Lower leg skin (tissue), 3 donors: Measurements from ENCODE around the gene UNC45A.

Experiments
- POLR2A ChIP-seq, 2 donors: fragments of 450-650 bp; IDR thresholded peaks; one replicate each; pipeline ENCODE4 v1.6.1; 2016 to 2017; ENCODE audit warnings: antibody characterized with exemption in 2 of 2, mild to moderate bottlenecking in 1 of 2, moderate library complexity in 1 of 2
- TF ChIP-seq, protein P1 (sequence below), 3 donors: fragments of 450-650 bp; IDR thresholded peaks; one replicate each; pipeline ENCODE4 v1.5.1; 2016; ENCODE audit warnings: antibody characterized with exemption in 3 of 3, mild to moderate bottlenecking in 3 of 3, moderate library complexity in 2 of 3

DNA sequence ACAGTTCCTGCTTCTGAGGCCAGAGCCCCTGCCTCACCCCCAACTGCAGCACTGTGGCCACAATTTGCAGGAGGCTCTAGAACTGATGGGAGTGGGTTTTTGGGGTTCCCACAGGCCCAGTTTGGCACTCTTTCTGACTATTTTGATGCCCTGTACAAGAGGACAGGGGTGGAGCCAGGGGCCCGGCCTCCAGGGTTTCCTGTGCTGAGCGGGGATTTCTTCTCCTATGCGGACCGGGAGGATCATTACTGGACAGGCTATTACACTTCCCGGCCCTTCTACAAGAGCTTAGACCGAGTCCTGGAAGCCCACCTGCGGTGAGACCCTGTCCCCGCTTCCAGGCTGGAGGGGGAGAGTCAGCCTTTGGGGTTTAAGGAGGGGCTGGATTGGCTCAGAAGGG, 25.1 kb upstream of the UNC45A start:
- no peak for TF ChIP-seq POLR2A (IDR thresholded peaks at IDR 0.05)
- TF ChIP-seq, protein P1, sequence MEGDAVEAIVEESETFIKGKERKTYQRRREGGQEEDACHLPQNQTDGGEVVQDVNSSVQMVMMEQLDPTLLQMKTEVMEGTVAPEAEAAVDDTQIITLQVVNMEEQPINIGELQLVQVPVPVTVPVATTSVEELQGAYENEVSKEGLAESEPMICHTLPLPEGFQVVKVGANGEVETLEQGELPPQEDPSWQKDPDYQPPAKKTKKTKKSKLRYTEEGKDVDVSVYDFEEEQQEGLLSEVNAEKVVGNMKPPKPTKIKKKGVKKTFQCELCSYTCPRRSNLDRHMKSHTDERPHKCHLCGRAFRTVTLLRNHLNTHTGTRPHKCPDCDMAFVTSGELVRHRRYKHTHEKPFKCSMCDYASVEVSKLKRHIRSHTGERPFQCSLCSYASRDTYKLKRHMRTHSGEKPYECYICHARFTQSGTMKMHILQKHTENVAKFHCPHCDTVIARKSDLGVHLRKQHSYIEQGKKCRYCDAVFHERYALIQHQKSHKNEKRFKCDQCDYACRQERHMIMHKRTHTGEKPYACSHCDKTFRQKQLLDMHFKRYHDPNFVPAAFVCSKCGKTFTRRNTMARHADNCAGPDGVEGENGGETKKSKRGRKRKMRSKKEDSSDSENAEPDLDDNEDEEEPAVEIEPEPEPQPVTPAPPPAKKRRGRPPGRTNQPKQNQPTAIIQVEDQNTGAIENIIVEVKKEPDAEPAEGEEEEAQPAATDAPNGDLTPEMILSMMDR (IDR thresholded peaks at IDR 0.05): no peak
